ENCODE data around the gene CLEC4G. TPM values are rescaled to one million over a fixed set of nuclear protein-coding genes. Genes with fewer than 3 reads are reported as not detected.

The CLEC4G gene
- total RNA-seq, 2 donors from 2014 or later: not detected

- ATAC-seq (replicated peaks in 1 of 2): peak; percentile 64 to 75
- no peak overlapping the region for H3K4me3 Mint-ChIP-seq
- DNase-seq: peak in 1 of 2 donors; percentile 57
- no peak overlapping the region for H3K27ac Mint-ChIP-seq
- no peaks in the 10 kb centered on the region for H3K9me3 Mint-ChIP-seq
- H3K27me3 Mint-ChIP-seq (ENCODE audit: low read depth): peaks cover 2% of the 10 kb centered on the region
- no peaks in the 10 kb centered on the region for H3K4me1 Mint-ChIP-seq (ENCODE audit: low read depth)
- no peaks in the 10 kb centered on the region for H3K36me3 Mint-ChIP-seq (ENCODE audit: insufficient read depth in 2 of 2)
Measured at GRCh38 chr19:7691497-7691896, 40.4 kb downstream of the CLEC4G start.

GRCh38 chr19:7690779-7691258 is 41.1 kb downstream of the CLEC4G start:
- ATAC-seq (replicated peaks in 1 of 2): peak; percentile 42 to 43
- Mint-ChIP-seq H3K27me3 (ENCODE audit: low read depth) (no peaks in the 10 kb centered on the region), H3K4me1 (ENCODE audit: low read depth) (no peaks in the 10 kb centered on the region), H3K9me3 (no peaks in the 10 kb centered on the region), H3K4me3 (no peak overlapping the region), H3K36me3 (ENCODE audit: insufficient read depth in 2 of 2) (no peaks in the 10 kb centered on the region), H3K27ac (no peak overlapping the region)
- DNase-seq: peak in 1 of 2 donors; percentile 31

DNA sequence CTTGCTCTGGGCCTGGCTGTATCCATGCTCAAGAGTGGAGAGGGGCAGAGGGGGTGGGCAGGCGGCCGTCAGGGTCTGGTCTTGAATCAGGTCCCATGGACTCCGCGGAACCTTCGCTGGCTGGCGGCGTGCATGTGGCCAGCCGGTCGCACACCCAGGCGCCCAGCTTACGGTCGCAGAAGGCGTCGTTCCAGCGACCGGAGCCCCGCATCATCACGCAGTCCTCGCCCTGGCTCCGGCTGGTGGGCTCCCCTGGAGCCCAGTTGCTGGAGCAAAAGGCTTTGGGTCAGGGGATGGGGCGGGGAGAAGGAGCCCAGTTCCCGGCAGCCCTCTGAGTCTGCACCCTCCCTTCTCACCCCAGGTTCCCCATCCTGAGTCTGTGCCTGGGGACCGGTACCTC is 42.7 kb downstream of the CLEC4G start:
- H3K36me3 Mint-ChIP-seq (ENCODE audit: insufficient read depth in 2 of 2): peaks cover 0 to 2% of the 10 kb centered on the region in 2 donors
- H3K9me3 Mint-ChIP-seq: no peaks in the 10 kb centered on the region
- H3K4me3 Mint-ChIP-seq: no peak overlapping the region
- no peak for ATAC-seq (replicated peaks in 1 of 2)
- no peaks in the 10 kb centered on the region for H3K27me3 Mint-ChIP-seq (ENCODE audit: low read depth)
- DNase-seq: no peak
- H3K27ac Mint-ChIP-seq: no peak overlapping the region
- H3K4me1 Mint-ChIP-seq (ENCODE audit: low read depth): no peaks in the 10 kb centered on the region

DNA sequence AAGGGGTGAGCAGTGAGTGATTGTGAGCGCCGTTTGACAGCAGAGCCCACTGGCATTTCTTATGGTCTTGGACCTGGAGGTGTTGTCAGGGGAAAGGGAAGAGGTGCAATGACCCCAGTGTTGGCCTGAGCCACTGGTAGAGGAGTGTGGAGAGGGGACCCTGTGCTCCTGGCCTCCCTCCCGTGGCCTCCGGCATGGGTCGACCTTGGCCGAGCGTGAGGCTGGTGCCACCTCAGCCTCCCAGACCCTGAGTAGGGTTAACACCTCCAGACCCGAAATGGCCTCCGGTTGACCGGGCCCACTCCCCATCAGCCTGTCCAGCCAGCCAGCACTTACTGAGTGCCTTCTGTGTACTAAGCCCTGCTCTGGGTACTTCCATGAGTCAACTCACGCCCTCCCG is 44.7 kb downstream of the CLEC4G start:
- Mint-ChIP-seq H3K4me3 (no peak overlapping the region), H3K4me1 (ENCODE audit: low read depth) (no peaks in the 10 kb centered on the region), H3K9me3 (no peaks in the 10 kb centered on the region), H3K36me3 (ENCODE audit: insufficient read depth in 2 of 2) (peaks cover 2 to 4% of the 10 kb centered on the region in 2 donors), H3K27me3 (ENCODE audit: low read depth) (no peaks in the 10 kb centered on the region), H3K27ac (no peak overlapping the region)
- no peak for ATAC-seq (replicated peaks in 1 of 2)
- DNase-seq: no peak

DNA sequence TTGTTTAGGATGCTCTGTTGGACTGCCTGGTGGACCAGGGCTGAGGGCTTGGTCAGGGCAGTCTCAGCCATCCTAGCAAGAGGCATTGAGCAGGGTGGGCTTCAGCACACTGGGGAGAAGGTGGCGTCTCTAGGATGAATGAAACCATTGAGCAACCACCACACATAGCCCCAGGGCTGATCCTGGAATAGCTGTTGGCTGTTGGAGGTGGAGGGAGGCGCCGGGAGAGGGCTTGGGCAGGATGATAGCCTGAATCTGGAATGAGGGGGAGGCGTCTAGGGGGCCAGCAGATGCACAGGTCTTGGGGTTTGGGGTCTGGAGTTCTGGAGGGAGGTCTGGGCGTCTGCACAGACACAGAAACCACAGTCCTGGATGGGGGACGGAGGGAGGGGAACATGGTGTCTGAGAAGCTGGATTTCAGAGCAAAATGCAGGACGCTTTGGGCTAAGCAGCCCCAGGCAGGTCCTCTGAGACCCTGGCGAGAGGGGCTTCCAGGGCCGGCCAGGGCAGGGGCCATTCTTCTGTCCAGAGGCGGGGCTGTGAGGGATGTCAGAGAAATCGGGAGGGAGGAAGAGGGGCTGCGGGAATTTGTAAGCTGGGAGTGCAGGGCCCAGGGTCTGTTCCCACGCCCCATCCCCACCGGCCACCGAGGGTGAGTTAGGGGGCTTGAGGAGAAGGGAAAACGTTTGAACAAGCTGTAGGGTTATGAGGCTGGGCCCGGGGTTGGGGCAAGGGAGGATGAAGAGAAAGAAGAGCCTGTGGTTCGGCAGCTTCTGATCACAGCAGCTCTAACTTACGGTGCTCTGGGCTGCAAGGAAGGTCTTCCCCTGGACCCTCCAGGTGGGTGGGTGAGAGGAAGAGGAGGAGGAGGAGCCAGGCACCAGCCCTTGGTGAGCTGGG is 46.1 kb downstream of the CLEC4G start:
- Mint-ChIP-seq H3K36me3 (ENCODE audit: insufficient read depth in 2 of 2) (peaks cover 2 to 4% of the 10 kb centered on the region in 2 donors), H3K27me3 (ENCODE audit: low read depth) (no peaks in the 10 kb centered on the region), H3K4me3 (no peak overlapping the region), H3K9me3 (no peaks in the 10 kb centered on the region), H3K4me1 (ENCODE audit: low read depth) (peaks cover 5% of the 10 kb centered on the region), H3K27ac (no peak overlapping the region)
- no peak for ATAC-seq (replicated peaks in 1 of 2)
- DNase-seq: no peak

DNA sequence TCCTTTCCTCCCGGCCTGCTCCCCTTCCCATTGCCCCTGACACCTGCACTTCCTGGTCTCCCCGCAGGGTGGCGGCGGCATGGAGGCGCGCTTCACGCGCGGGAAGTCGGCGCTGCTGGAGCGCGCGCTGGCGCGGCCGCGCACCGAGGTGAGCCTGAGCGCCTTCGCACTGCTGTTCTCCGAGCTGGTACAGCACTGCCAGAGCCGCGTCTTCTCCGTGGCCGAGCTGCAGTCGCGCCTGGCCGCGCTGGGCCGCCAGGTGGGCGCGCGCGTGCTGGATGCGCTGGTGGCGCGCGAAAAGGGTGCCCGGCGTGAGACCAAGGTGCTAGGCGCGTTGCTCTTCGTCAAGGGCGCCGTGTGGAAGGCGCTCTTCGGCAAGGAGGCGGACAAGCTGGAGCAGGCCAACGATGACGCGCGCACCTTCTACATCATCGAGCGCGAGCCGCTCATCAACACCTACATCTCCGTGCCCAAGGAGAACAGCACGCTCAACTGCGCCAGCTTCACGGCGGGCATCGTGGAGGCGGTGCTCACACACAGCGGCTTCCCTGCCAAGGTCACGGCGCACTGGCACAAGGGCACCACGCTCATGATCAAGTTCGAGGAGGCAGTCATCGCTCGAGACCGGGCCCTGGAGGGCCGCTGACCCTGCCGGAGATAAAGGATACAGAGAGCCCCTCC is 49.6 kb downstream of the CLEC4G start:
- Mint-ChIP-seq H3K27ac (peak overlapping the region; percentile 21), H3K4me1 (ENCODE audit: low read depth) (peaks cover 34% of the 10 kb centered on the region), H3K9me3 (no peaks in the 10 kb centered on the region), H3K27me3 (ENCODE audit: low read depth) (peaks cover 8% of the 10 kb centered on the region), H3K36me3 (ENCODE audit: insufficient read depth in 2 of 2) (peaks cover 2 to 4% of the 10 kb centered on the region in 2 donors), H3K4me3 (peak overlapping the region; percentile 75 to 96)
- DNase-seq (no peak), ATAC-seq (replicated peaks in 1 of 2) (no peak)

- peaks cover 41% of the 10 kb centered on the region for H3K4me1 Mint-ChIP-seq (ENCODE audit: low read depth)
- H3K36me3 Mint-ChIP-seq (ENCODE audit: insufficient read depth in 2 of 2): peaks cover 2 to 4% of the 10 kb centered on the region in 2 donors
- peak overlapping the region; percentile 76 for H3K27ac Mint-ChIP-seq
- peaks cover 15% of the 10 kb centered on the region for H3K27me3 Mint-ChIP-seq (ENCODE audit: low read depth)
- peak overlapping the region; percentile 75 to 96 for H3K4me3 Mint-ChIP-seq
- H3K9me3 Mint-ChIP-seq: no peaks in the 10 kb centered on the region
- DNase-seq (peak; percentile 91 to 93), ATAC-seq (replicated peaks in 1 of 2) (peak; percentile 61 to 62)
Measured at GRCh38 chr19:7681340-7682174, 50.4 kb downstream of the CLEC4G start.

DNA sequence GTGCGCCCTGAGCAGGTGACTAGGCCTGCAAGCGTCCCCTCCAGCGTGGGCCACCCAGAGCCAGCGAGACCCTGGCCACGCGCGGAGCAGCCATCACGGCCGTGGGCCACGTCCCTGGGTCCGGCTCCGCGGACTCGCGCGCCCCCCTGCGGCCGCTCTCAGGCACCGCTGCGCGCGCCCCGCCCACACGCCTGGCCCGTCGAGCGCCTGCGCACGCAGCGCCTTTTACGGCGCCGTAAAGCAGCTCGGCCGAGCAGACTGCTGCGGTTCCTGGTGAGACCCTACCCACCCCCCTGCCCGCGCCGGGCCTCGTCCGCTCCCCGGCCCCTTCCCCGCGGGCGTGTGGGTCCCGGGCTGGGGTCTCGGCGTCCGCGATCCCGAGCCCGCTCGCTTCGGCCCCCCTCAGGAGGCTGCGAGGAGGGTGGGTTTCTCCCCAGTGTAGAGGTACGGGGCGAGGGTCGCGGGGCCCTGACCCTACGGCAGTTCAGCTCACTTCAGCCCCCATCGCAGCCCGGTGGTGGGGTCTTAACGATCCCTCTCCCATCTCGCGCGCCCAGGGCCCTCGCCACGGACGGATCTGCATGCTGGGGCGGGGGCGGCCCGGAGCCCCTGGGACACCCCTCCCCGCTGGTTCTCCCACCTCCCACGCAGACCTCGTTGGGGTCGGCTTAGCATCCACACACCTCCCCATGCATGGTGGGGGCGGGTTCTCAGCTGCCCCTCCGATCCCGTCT is 51.1 kb downstream of the CLEC4G start, which contains the start of gene TRAPPC5:
TRAPPC5 (plus strand) TSS at position 228 of the 734 bp plus-strand sequence. CDS start 1,421 bp downstream, outside the sequence.
- DNase-seq (peak; percentile 89 to 94), ATAC-seq (replicated peaks in 1 of 2) (peak; percentile 37 to 52)
- Mint-ChIP-seq H3K4me3 (peak within 1 kb of the TSS; percentile 75 to 96), H3K27me3 (ENCODE audit: low read depth) (peaks cover 23% of the 10 kb centered on the region), H3K36me3 (ENCODE audit: insufficient read depth in 2 of 2) (peaks cover 2 to 4% of the 10 kb centered on the region in 2 donors), H3K9me3 (no peaks in the 10 kb centered on the region), H3K4me1 (ENCODE audit: low read depth) (peaks cover 42% of the 10 kb centered on the region), H3K27ac (peak within 1 kb of the TSS; percentile 76)

GRCh38 chr19:7679771-7680605 is 51.9 kb downstream of the CLEC4G start:
- DNase-seq (no peak), ATAC-seq (replicated peaks in 1 of 2) (no peak)
- Mint-ChIP-seq H3K36me3 (ENCODE audit: insufficient read depth in 2 of 2) (peaks cover 0 to 4% of the 10 kb centered on the region in 2 donors), H3K4me1 (ENCODE audit: low read depth) (peaks cover 42% of the 10 kb centered on the region), H3K27me3 (ENCODE audit: low read depth) (peaks cover 26% of the 10 kb centered on the region), H3K9me3 (no peaks in the 10 kb centered on the region), H3K4me3 (peak overlapping the region; percentile 48 to 67), H3K27ac (peak overlapping the region; percentile 32)

DNA sequence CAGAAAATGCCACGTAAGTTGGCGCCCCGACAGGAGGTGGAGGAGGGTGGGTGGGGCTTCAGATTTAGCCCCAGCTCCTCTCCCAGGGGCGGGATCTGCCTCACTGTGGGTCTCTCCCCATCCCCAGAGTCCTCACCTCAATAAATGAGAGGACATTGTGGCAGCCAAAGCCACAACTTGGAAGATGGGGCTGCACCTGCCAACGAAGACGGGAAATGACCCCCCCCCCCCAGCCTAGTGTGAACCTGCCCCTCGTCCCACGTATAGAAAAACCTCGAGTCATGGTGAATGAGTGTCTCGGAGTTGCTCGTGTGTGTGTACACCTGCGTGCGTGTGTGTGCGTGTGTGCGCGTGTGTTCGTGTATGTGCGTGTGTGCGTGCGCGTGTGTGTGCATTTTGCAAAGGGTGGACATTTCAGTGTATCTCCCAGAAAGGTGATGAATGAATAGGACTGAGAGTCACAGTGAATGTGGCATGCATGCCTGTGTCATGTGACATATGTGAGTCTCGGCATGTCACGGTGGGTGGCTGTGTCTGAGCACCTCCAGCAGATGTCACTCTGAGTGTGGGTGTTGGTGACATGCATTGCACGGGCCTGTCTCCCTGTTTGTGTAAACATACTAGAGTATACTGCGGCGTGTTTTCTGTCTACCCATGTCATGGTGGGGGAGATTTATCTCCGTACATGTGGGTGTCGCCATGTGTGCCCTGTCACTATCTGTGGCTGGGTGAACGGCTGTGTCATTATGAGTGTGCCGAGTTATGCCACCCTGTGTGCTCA is 52.7 kb downstream of the CLEC4G start:
- Mint-ChIP-seq H3K36me3 (ENCODE audit: insufficient read depth in 2 of 2) (peaks cover 0 to 4% of the 10 kb centered on the region in 2 donors), H3K4me3 (peak overlapping the region; percentile 46 to 67), H3K27ac (no peak overlapping the region), H3K27me3 (ENCODE audit: low read depth) (peaks cover 30% of the 10 kb centered on the region), H3K4me1 (ENCODE audit: low read depth) (peaks cover 48% of the 10 kb centered on the region), H3K9me3 (no peaks in the 10 kb centered on the region)
- peak; percentile 68 to 74 for ATAC-seq (replicated peaks in 1 of 2)
- peak; percentile 69 to 83 for DNase-seq
